SH-SY5Y (cell line): ENCODE data around the gene GPR87.

ENCODE experiments used
- GATA2 ChIP-seq: IDR thresholded peaks from 2 replicates; pipeline ENCODE4 v1.6.1; 2011; ENCODE audit warnings: mild to moderate bottlenecking, low read depth, low read length
- GATA3 ChIP-seq: IDR thresholded peaks from 2 replicates; pipeline ENCODE4 v1.6.1; 2011; ENCODE audit warnings: low read depth, mild to moderate bottlenecking, low read length, moderate library complexity

The GPR87 gene

DNA sequence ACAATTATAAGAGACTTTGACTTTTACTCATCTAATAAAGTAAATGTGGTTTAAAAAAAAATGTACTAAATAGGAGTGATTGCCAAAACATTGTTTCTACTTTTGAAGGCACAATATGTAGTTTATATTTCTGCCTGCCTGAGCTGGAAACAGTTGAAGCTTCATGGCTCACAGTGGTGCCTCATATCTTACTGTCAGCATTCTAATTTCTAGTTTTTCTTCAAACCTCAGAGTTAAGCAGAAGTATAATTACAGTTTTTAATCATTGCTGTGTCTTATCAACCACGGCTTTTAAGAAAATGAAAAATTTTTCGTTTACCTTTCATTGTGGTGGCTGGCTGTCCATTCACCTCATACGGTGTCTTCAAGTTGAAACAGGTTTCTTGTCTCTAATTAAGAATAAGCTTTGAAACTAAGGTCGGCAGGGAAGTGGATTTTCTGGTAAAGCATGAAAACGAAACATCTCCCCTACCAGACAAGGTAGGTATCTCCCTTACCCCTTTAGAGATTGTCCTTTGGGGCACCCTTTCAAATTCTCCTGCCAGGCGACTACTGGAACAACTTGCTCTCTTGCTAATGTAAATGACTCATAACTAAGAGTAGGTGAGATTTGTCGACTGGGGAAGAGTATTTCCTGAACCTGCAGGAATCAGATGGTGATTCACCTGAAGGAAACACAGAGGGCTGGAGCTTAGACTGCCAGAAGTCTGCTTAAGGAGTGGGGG is at the start of gene GPR87:
Gene GPR87, minus strand, starts transcription at position 554 of the 725 bp plus-strand sequence. CDS start 16,720 bp downstream, outside the sequence.
- no peak for TF ChIP-seq GATA3
- no peak for TF ChIP-seq GATA2

DNA sequence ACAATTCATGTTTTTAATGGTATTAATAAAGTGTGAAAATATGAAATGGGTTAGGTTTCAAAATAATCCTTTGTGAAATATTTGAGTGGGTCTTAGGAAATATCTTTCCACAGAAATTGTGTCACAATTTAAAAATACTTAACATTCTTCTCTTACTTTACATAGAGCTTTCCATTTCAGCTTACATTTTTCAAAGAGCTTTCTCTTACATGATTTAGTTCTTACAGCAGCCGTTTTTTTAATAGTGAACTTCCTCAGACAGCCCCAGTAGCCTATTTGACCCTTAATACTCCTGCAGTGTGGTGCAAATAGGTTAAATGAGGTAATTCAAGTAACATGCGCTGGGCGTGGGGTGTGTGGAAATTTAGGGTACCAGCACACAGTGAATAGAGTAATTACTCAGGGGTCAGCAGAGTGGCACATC is 46.1 kb upstream of the GPR87 start:
- TF ChIP-seq GATA3 (no peak), GATA2 (no peak)

- TF ChIP-seq GATA2 (no peak), GATA3 (no peak)
These were observed 40.8 kb upstream of the GPR87 start for GRCh38 chr3:151357463-151357850.

DNA sequence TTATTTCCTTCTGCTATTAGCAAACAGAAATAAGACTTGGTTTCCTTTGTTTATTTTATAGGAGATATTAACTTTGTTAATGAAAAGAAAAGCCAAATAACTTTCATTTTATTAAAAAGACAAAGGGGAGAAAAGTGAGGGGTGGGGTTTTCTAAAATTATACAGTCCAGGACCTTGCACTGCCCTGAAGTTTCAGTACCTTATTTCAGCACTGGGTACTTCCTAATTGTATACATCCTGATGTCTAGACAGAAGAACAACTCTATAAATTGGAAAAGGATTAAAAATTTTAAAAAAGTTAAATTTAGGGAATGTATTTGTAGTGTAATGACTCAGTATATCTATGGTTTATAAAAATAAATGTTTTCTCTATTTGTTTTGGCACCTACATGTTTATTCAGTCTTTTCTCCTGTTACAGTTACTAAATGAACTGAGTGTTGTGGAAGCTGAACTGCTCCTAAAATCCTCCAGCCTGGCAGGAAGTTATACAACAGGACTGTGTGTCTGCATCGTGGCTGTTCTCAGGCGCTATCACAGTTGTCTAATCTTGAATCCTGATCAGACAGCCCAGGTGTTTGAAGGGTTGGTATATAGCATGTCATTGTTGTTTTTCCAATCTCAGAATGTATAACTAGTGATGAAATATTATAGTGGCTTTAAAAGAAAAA is 40.3 kb upstream of the GPR87 start:
- TF ChIP-seq GATA3 (no peak), GATA2 (no peak)

DNA sequence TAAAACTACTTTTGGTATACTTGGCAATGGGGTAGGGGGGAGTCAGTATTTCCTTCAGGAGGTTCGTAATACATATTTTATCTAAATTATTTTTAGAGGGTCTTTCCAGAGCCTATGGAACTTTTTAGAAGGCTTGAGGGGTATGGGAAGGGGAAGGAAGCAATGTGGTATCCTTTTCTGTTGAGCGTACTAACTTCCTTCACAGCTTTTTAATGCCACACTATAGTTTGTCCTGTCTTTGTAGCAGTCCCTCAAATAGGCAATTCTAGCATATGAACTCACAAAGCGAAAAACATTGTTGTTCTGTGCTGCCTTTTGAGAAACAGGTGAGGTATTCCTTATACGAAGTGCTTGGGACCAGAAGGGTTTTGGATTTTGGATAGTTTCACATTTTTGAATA is 35.0 kb upstream of the GPR87 start:
- no peak for TF ChIP-seq GATA2

DNA sequence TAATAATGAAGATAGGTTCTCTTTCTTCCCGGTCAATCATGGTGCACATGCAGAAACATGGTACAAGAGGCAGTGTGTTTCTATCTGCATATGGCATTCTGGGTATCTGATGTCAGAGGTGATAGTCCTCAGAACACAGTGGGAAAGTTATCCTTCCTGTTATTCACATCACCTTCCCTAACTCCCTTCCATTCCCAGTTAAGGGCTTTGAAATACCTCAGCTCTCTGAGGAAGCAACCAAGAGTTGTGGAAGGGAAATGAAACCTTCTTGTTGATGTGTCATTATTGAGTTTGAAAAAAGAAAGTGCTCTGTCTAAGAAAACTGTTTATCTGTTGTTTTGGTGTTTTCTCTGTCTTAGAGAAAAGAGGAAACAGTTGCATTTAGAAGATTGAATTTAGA is 34.6 kb upstream of the GPR87 start:
- no peak for TF ChIP-seq GATA3
- TF ChIP-seq GATA2: no peak

- TF ChIP-seq GATA3 (no peak), GATA2 (no peak)
These were observed 34.0 kb upstream of the GPR87 start for GRCh38 chr3:151350656-151351055.

GRCh38 chr3:151347432-151347831 is 30.8 kb upstream of the GPR87 start:
- TF ChIP-seq GATA3 (no peak), GATA2 (no peak)

GRCh38 chr3:151346292-151346691 is 29.7 kb upstream of the GPR87 start:
- no peak for TF ChIP-seq GATA2
- TF ChIP-seq GATA3: no peak

- TF ChIP-seq GATA2 (no peak), GATA3 (no peak)
These were observed 29.2 kb upstream of the GPR87 start for GRCh38 chr3:151345859-151346258.

DNA sequence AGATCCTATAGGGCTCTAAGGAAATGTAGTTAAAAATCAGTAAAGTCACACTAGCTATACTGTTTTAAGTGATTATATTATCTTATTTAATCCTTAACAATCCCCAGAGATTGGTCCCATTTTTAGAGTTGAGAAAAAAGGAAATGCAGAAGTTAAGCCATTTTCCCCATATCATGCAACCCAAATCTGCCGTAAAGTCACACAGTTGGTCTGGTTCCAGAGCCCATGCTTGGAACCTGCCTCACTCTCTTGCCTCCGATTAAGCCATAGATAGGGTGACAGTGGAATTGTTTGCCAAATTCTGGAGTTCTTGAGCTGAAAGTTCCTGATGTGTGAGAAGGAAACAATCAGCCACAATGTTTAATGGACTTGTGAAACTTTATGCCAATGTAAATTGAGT is 15.1 kb upstream of the GPR87 start:
- TF ChIP-seq GATA3 (no peak), GATA2 (no peak)

- TF ChIP-seq GATA2 (no peak), GATA3 (no peak)
These were observed 14.3 kb upstream of the GPR87 start for GRCh38 chr3:151330899-151331298.

- TF ChIP-seq GATA3: no peak
- TF ChIP-seq GATA2: no peak
These were observed 13.8 kb upstream of the GPR87 start for GRCh38 chr3:151330379-151330778.

- TF ChIP-seq GATA2 (no peak), GATA3 (no peak)
These were observed 12.7 kb upstream of the GPR87 start, which contains the start of gene P2RY13 for GRCh38 chr3:151329363-151329762. Gene P2RY13 (minus strand): TSS chr3:151329549. CDS start chr3:151329528, 21 bp downstream.
